Mucosa of rectum (tissue), 2 donors: Measurements from ENCODE around the gene PCNX2.
A peak's percentile ranks its signal among the peaks of the same experiment; 100 is the strongest.

Experiments
- H3K27ac ChIP-seq, 2 donors: one replicate each; pipeline ENCODE4 v1.7.0; 2013; ENCODE audit warnings: inconsistent platforms in 2 of 2, low read depth in 2 of 2, low read length in 2 of 2
- H3K27me3 ChIP-seq, 2 donors: one replicate each; pipeline ENCODE4 v1.7.0; 2013; ENCODE audit warnings: low read length in 2 of 2; ENCODE audit not compliant: control insufficient read depth in 2 of 2, insufficient read depth in 2 of 2
- H3K36me3 ChIP-seq, 2 donors: one replicate each; pipeline ENCODE4 v1.7.0; 2013; ENCODE audit warnings: low read length in 2 of 2; ENCODE audit not compliant: control insufficient read depth in 2 of 2, insufficient read depth in 2 of 2
- H3K4me1 ChIP-seq, 2 donors: one replicate each; pipeline ENCODE4 v1.7.0; 2013; ENCODE audit warnings: low read length in 2 of 2, mild to moderate bottlenecking in 1 of 2; ENCODE audit not compliant: control insufficient read depth in 2 of 2, insufficient read depth in 2 of 2
- H3K4me3 ChIP-seq, 2 donors: one replicate each; pipeline ENCODE4 v1.7.0; 2013; ENCODE audit warnings: low read length in 2 of 2
- H3K9ac ChIP-seq, 2 donors: one replicate each; pipeline ENCODE4 v1.7.0; 2013; ENCODE audit warnings: low read length in 2 of 2, low read depth in 1 of 2, mild to moderate bottlenecking in 1 of 2
- H3K9me3 ChIP-seq, 2 donors: one replicate each; pipeline ENCODE4 v1.7.0; 2013; ENCODE audit warnings: low read length in 2 of 2; ENCODE audit not compliant: control insufficient read depth in 2 of 2
- donor health status: healthy.
- donor health status: Normal muscosa, but diverticular disease.

Gene PCNX2

GRCh38 chr1:232965124-232965911 lies 330.2 kb downstream of the PCNX2 start:
- Histone ChIP-seq H3K27ac (no peak overlapping the region), H3K36me3 (peaks cover 12 to 28% of the 10 kb centered on the region in 2 donors), H3K27me3 (no peaks in the 10 kb centered on the region), H3K4me1 (peaks cover 8 to 10% of the 10 kb centered on the region in 2 donors), H3K9ac (no peak overlapping the region), H3K4me3 (no peak overlapping the region), H3K9me3 (no peaks in the 10 kb centered on the region)

DNA sequence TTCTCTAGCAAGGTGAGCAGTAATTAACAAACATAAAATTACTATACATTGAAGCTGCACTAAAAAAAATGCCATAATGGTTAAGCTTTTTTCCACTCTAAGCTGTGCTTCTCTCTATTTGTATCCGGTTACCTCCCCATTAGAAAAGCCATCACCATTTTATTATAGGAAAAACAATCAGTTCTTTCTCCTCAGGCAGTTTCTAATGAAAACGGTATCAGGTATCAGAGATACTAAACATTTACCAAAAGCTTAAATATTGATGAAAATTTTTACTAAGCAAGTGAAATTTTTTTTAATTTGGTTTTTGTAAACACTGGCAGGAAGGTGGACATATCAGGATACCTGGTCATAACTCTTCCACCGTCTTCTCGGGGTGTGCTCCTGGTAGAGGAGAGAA lies 330.9 kb downstream of the PCNX2 start:
- Histone ChIP-seq H3K36me3 (peaks cover 12 to 22% of the 10 kb centered on the region in 2 donors), H3K27ac (no peak overlapping the region), H3K9me3 (no peaks in the 10 kb centered on the region), H3K4me3 (no peak overlapping the region), H3K9ac (no peak overlapping the region), H3K27me3 (no peaks in the 10 kb centered on the region), H3K4me1 (peaks cover 8 to 10% of the 10 kb centered on the region in 2 donors)

GRCh38 chr1:232962761-232963745 lies 332.5 kb downstream of the PCNX2 start:
- Histone ChIP-seq H3K27ac (peak overlapping the region in 1 of 2 donors; percentile 9), H3K36me3 (peaks cover 11 to 16% of the 10 kb centered on the region in 2 donors), H3K4me1 (peaks cover 8 to 10% of the 10 kb centered on the region in 2 donors), H3K27me3 (no peaks in the 10 kb centered on the region), H3K9me3 (peaks cover 0 to 2% of the 10 kb centered on the region in 2 donors), H3K9ac (no peak overlapping the region), H3K4me3 (no peak overlapping the region)

GRCh38 chr1:232958067-232958466 lies 337.5 kb downstream of the PCNX2 start:
- Histone ChIP-seq H3K9me3 (peaks cover 0 to 2% of the 10 kb centered on the region in 2 donors), H3K27ac (no peak overlapping the region), H3K36me3 (peaks cover 16 to 17% of the 10 kb centered on the region in 2 donors), H3K4me1 (no peaks in the 10 kb centered on the region), H3K9ac (no peak overlapping the region), H3K4me3 (no peak overlapping the region), H3K27me3 (no peaks in the 10 kb centered on the region)

- H3K4me3 ChIP-seq: no peak overlapping the region
- no peak overlapping the region for H3K27ac ChIP-seq
- no peak overlapping the region for H3K9ac ChIP-seq
- peaks cover 6 to 10% of the 10 kb centered on the region in 2 donors for H3K4me1 ChIP-seq
- H3K27me3 ChIP-seq: no peaks in the 10 kb centered on the region
- peaks cover 15 to 16% of the 10 kb centered on the region in 2 donors for H3K36me3 ChIP-seq
- H3K9me3 ChIP-seq: peaks cover 0 to 2% of the 10 kb centered on the region in 2 donors
Measured at GRCh38 chr1:232956081-232956480, 339.4 kb downstream of the PCNX2 start.

- Histone ChIP-seq H3K4me1 (peaks cover 6 to 12% of the 10 kb centered on the region in 2 donors), H3K27ac (no peak overlapping the region), H3K4me3 (no peak overlapping the region), H3K36me3 (peaks cover 13 to 16% of the 10 kb centered on the region in 2 donors), H3K9me3 (peaks cover 0 to 2% of the 10 kb centered on the region in 2 donors), H3K27me3 (no peaks in the 10 kb centered on the region), H3K9ac (no peak overlapping the region)
Measured at GRCh38 chr1:232954594-232955365, 340.7 kb downstream of the PCNX2 start.

- H3K9ac ChIP-seq: no peak overlapping the region
- peaks cover 6 to 14% of the 10 kb centered on the region in 2 donors for H3K4me1 ChIP-seq
Measured at GRCh38 chr1:232952514-232953499, 342.7 kb downstream of the PCNX2 start.

GRCh38 chr1:232951605-232952004 lies 343.9 kb downstream of the PCNX2 start:
- H3K27ac ChIP-seq: no peak overlapping the region
- no peaks in the 10 kb centered on the region for H3K9me3 ChIP-seq
- peak overlapping the region; percentile 94 to 95 for H3K4me3 ChIP-seq
- H3K27me3 ChIP-seq: no peaks in the 10 kb centered on the region
- peaks cover 2 to 5% of the 10 kb centered on the region in 2 donors for H3K36me3 ChIP-seq
- peaks cover 6 to 14% of the 10 kb centered on the region in 2 donors for H3K4me1 ChIP-seq
- peak overlapping the region; percentile 10 to 84 for H3K9ac ChIP-seq

More at GRCh38 chr1:232952514-232953499, 342.7 kb downstream of the PCNX2 start:
- H3K4me3 ChIP-seq: no peak overlapping the region
- H3K9me3 ChIP-seq: no peaks in the 10 kb centered on the region
- no peaks in the 10 kb centered on the region for H3K27me3 ChIP-seq
- no peak overlapping the region for H3K27ac ChIP-seq
- H3K36me3 ChIP-seq: peaks cover 5 to 7% of the 10 kb centered on the region in 2 donors

DNA sequence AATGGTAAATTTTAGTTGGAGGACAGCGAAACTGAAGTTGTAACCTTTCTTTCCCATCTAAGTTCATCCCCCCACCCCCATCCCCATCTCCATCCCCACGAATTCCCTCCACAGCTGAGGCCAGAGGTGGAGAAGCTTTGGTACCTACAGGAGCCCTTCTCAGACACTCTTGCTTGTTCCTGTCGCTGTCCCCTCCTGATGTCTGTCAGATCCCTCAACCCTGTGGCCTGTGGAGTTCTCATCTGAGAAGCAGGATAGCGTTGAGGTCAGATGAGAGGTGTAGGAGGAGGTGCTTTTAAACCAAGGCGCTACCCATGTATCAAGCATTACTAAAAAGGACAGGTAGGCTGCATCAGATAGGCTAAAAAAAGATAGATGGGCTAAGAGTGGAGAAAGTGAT lies 344.3 kb downstream of the PCNX2 start:
- Histone ChIP-seq H3K27me3 (no peaks in the 10 kb centered on the region), H3K27ac (peak overlapping the region; percentile 8 to 83), H3K4me3 (peak overlapping the region; percentile 94 to 95), H3K9me3 (no peaks in the 10 kb centered on the region), H3K4me1 (peaks cover 6 to 14% of the 10 kb centered on the region in 2 donors), H3K36me3 (peaks cover 2 to 3% of the 10 kb centered on the region in 2 donors), H3K9ac (peak overlapping the region; percentile 80 to 84)
